ENCODE results near the gene CAMSAP2.
"Not testable (repeated sequence)": the region's sequence is repeated elsewhere in the genome, so short reads cannot be mapped to it uniquely, and the experiment has no call there.

Gene CAMSAP2

GRCh38 chr1:200784576-200784975 lies 45.9 kb downstream of the CAMSAP2 start:
- no peak for DNase-seq (ENCODE audit: low spot score)

DNA sequence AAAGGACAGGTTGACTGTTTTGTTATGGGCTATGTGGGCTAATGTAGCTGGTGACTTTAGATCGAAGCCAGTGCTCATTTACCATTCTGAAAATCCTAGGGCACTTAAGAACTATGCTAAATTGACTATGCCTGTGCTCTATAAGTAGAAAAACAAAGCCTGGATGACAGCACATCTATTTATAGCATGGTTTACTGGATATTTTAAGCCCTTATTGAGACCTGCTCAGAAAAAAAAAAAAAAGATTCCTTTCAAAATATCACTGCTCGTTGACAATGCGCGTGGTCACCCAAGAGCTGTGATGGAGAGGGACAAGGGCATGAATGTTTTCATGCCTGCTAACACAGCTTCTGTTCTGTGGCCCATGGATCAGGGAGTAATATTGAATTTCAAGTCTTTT lies 48.1 kb downstream of the CAMSAP2 start:
- no peak for DNase-seq (ENCODE audit: low spot score)

DNA sequence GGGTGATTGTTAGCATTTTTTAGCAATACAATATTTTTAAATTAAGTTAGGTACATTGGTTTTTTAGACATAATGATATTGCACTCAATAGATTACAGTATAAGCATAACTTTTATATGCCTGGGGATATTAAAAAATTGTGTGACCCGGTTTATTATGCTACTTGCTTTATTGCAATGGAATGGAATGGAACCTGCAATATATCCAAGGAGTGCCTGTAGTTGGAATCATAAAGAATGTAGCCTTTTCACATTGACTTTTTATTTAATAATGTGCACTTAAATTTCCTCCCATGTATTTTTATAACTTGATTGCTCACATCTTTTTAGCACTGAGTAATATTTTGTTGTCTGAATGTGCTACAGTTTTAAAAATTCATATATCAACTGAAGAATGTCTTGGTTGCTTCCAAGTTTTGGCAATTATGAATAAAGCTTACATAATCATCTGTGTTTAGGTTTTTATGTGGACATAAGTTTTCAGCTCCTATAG lies 49.2 kb downstream of the CAMSAP2 start:
- DNase-seq (ENCODE audit: low spot score), result no peak

GRCh38 chr1:200791012-200791411 lies 52.3 kb downstream of the CAMSAP2 start:
- not testable (repeated sequence) for DNase-seq (ENCODE audit: low spot score)

GRCh38 chr1:200793677-200794076 lies 55.0 kb downstream of the CAMSAP2 start:
- DNase-seq (ENCODE audit: low spot score), result no peak

- no peak for DNase-seq (ENCODE audit: low spot score)
Observed at GRCh38 chr1:200794506-200795065, 55.9 kb downstream of the CAMSAP2 start.

- no peak for DNase-seq (ENCODE audit: low spot score)
Observed at GRCh38 chr1:200795156-200795555, 56.5 kb downstream of the CAMSAP2 start.

GRCh38 chr1:200802042-200802441 lies 63.3 kb downstream of the CAMSAP2 start:
- no peak for DNase-seq (ENCODE audit: low spot score)

GRCh38 chr1:200802865-200803512 lies 64.3 kb downstream of the CAMSAP2 start:
- DNase-seq (ENCODE audit: low spot score), result peak; percentile 69

- no peak for DNase-seq (ENCODE audit: low spot score)
Observed at GRCh38 chr1:200805719-200806118, 67.0 kb downstream of the CAMSAP2 start.

DNA sequence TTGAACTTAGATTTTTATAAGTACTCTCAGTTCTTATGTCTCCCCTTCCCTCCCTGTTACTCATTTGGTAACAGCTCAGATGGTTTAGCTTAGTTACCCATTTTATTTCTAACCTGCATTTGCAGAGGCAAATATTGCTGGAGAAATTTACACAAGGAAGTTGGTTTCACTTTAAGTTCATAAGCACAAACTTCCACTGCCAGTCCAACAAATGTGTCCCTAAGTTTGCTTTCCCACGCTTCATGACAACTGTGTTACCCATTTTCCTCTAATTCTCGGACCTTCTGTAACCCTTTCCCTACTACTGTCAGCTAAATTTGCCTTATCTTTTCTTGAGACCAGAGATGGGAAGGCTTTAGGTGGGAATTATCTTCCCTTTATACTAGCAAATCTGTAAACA lies 70.2 kb downstream of the CAMSAP2 start:
- DNase-seq (ENCODE audit: low spot score), result no peak

- no peak for DNase-seq (ENCODE audit: low spot score)
Observed at GRCh38 chr1:200811704-200812103, 73.0 kb downstream of the CAMSAP2 start.

DNA sequence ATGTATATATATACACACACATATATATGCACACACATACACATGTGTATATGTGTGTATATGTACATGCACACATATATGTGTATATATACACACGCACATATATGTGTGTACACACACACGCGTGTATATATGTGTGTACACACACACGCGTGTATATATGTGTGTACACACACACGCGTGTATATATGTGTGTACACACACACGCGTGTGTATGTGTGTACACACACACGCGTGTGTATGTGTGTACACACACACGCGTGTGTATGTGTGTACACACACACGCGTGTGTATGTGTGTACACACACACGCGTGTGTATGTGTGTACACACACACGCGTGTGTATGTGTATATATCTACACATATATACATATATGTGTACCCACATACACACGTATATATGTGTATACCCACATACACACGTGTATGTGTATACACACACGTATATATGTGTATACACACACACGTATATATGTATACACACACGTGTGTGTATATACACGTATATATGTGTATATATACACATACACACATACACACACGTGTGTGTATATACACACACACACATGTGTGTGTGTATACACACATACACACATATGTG lies 78.0 kb downstream of the CAMSAP2 start:
- DNase-seq (ENCODE audit: low spot score), result not testable (repeated sequence)

DNA sequence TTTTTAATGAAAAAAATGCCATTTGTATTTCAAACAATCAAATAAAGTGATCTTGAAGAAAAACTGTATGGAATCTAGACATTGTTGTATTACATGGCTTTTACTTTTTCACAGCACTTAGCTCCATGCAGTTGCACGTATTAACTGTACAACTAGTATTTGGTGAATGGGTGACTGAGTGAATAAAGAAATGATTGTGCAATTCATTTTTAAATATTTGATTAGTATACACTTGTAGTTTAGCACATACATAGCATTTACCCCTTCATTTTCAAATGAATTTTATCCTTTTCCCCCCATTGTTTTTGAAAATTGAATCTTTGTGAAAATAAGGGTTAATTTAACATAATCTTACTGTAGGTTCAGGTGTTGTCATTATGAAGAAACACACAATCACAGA lies 79.6 kb downstream of the CAMSAP2 start:
- DNase-seq (ENCODE audit: low spot score), result no peak

DNA sequence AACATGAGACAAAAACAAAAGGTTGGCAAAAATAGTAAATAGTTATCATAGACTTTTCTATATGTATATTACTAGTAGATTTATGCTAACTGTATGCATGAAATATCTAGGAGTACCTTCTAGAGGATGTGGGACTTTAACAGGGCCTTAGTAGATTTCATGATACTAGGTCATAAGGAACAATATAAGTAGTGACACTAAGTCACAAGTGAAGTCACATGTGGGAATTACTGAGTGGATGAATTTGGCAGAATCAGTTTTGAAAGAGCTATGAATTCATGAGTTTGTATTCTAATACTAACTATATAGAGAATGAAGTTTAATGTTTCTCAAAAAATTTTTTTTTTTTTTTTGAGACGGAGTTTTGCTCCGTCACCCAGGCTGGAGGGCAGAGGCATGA lies 81.0 kb downstream of the CAMSAP2 start:
- no peak for DNase-seq (ENCODE audit: low spot score)

DNA sequence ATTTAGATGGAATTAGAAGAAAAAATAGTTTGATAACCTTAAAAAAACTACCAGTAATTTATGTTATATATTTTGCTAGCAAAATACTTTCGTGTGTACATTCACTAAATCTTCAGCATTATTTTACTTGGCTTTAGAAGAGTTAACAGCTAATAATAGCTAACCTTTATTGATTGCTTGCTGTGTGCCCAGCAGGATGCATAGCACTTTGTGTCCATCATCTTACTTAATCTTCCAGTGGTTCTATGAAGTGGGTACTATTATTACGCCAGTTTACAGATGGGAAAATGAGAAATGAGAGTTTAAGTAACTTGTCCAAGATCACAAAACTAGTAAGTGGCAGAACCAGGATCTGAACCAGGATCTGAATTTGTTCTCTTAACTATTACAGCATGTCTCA lies 92.4 kb downstream of the CAMSAP2 start:
- no peak for DNase-seq (ENCODE audit: low spot score)

GRCh38 chr1:200834383-200834782 lies 95.7 kb downstream of the CAMSAP2 start:
- DNase-seq (ENCODE audit: low spot score), result no peak

GRCh38 chr1:200836213-200836612 lies 97.5 kb downstream of the CAMSAP2 start:
- no peak for DNase-seq (ENCODE audit: low spot score)

GRCh38 chr1:200837931-200838571 lies 99.4 kb downstream of the CAMSAP2 start:
- peak; percentile 5 for DNase-seq (ENCODE audit: low spot score)

- DNase-seq (ENCODE audit: low spot score), result no peak
Observed at GRCh38 chr1:200838676-200839445, 100.2 kb downstream of the CAMSAP2 start.

GRCh38 chr1:200845360-200845759 lies 106.7 kb downstream of the CAMSAP2 start:
- DNase-seq (ENCODE audit: low spot score), result no peak

DNA sequence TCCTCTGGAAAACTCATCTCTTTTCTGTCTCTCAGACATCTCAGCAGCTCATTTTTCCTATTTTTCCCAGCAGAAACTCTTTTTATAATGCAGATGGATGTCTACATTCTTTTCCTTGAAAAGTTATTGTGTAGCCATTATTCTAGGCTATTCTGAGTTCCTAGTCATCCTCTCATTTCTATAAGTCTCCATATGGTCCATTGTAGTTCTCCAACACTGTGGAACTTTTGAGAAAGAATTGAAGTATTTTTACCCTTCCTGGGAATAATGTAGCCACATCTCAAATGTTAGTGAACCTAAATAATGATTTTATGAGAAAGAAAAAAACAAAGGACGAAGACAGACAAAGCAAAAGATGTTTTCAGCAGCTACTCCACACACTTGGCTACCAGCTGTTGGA lies 107.7 kb downstream of the CAMSAP2 start:
- DNase-seq (ENCODE audit: low spot score), result no peak
